Right renal pelvis (tissue), 4 donors: Measurements from ENCODE around the gene LTBR. TPM values are rescaled to one million over a fixed set of nuclear protein-coding genes. Genes with fewer than 3 reads are reported as not detected.

Source experiments
- polyA plus RNA-seq, 4 donors: library from polyadenylated mRNA; unstranded; fragments of 120-200 nt; gene quantifications; one replicate each; pipeline ENCODE4 v1.2.1, GENCODE V29; 2013; ENCODE audit not compliant: insufficient read length in 4 of 4

LTBR gene
- polyA plus RNA-seq, 4 donors, result 60.4 to 64.9 (median 61.6) TPM

Other genes starting within 250 kb of the LTBR start
- gene CD9, start 183.8 kb upstream of the LTBR start, polyA plus RNA-seq, result 100 to 1,000 TPM; 182 to 211 (median 194) TPM
- 1 to 10 TPM; 2.3 to 6.2 (median 4.0) TPM for gene PLEKHG6, start 73.5 kb upstream of the LTBR start, polyA plus RNA-seq
- 100 to 1,000 TPM; 103 to 118 (median 108) TPM for gene TNFRSF1A, start 42.1 kb upstream of the LTBR start, polyA plus RNA-seq
- gene SCNN1A, start 8.6 kb upstream of the LTBR start, polyA plus RNA-seq, result 10 to 100 TPM; 67.9 to 79.4 (median 70.4) TPM
- 1 to 10 TPM in 2 of 4 donors, under 1 TPM in 2; 0.62 to 1.3 (median 1.00) TPM for gene CD27, start 60.8 kb downstream of the LTBR start, polyA plus RNA-seq
- gene TAPBPL, start 67.9 kb downstream of the LTBR start, polyA plus RNA-seq, result 10 to 100 TPM; 16.1 to 19.8 (median 18.7) TPM
- gene VAMP1, start 86.5 kb downstream of the LTBR start, polyA plus RNA-seq, result 10 to 100 TPM in 2 of 4 donors, 1 to 10 TPM in 2; 8.0 to 11.6 (median 10.1) TPM
- gene MRPL51, start 109.1 kb downstream of the LTBR start, polyA plus RNA-seq, result 100 to 1,000 TPM; 179 to 191 (median 185) TPM
- gene NCAPD2, start 109.9 kb downstream of the LTBR start, polyA plus RNA-seq, result 10 to 100 TPM; 57.5 to 62.5 (median 59.9) TPM
- 1,000 to 10,000 TPM; 1,811 to 2,323 (median 1,879) TPM for gene GAPDH, start 150.4 kb downstream of the LTBR start, polyA plus RNA-seq
- 10 to 100 TPM; 12.1 to 16.5 (median 14.0) TPM for gene IFFO1, start 171.9 kb downstream of the LTBR start, polyA plus RNA-seq
- 10 to 100 TPM; 22.8 to 26.9 (median 23.9) TPM for gene NOP2, start 184.1 kb downstream of the LTBR start, polyA plus RNA-seq
- 100 to 1,000 TPM; 267 to 304 (median 280) TPM for gene CHD4, start 223.2 kb downstream of the LTBR start, polyA plus RNA-seq